DMS153 treated with DMSO at 0.1 percent for 48 hours (cell line): ENCODE data around the gene ZFAND3.
"Not testable (repeated sequence)": the region's sequence is repeated elsewhere in the genome, so short reads cannot be mapped to it uniquely, and the experiment has no call there.

Source experiments
- DNase-seq: peaks from one replicate; lab custom pipeline; 2025; ENCODE audit not compliant: unreplicated experiment; lab: John Stamatoyannopoulos, UW

Gene ZFAND3

GRCh38 chr6:38033442-38033982, 214.0 kb downstream of the ZFAND3 start:
- DNase-seq, result no peak

GRCh38 chr6:38034274-38034914, 214.9 kb downstream of the ZFAND3 start:
- no peak for DNase-seq

- DNase-seq, result no peak
These were observed 216.0 kb downstream of the ZFAND3 start for GRCh38 chr6:38035478-38035877.

- no peak for DNase-seq
These were observed 220.0 kb downstream of the ZFAND3 start for GRCh38 chr6:38039502-38039901.

- no peak for DNase-seq
These were observed 220.7 kb downstream of the ZFAND3 start for GRCh38 chr6:38040254-38040653.

- DNase-seq, result no peak
These were observed 223.8 kb downstream of the ZFAND3 start for GRCh38 chr6:38043259-38043753.

GRCh38 chr6:38045701-38046305, 226.3 kb downstream of the ZFAND3 start:
- DNase-seq, result no peak

GRCh38 chr6:38047562-38047961, 228.0 kb downstream of the ZFAND3 start:
- DNase-seq, result no peak

GRCh38 chr6:38049861-38050397, 230.4 kb downstream of the ZFAND3 start:
- not testable (repeated sequence) for DNase-seq

GRCh38 chr6:38051819-38052434, 232.4 kb downstream of the ZFAND3 start:
- no peak for DNase-seq

- DNase-seq, result no peak
These were observed 235.1 kb downstream of the ZFAND3 start for GRCh38 chr6:38054527-38055202.

GRCh38 chr6:38055203-38055589, 235.7 kb downstream of the ZFAND3 start:
- no peak for DNase-seq

GRCh38 chr6:38056361-38056760, 236.8 kb downstream of the ZFAND3 start:
- no peak for DNase-seq

GRCh38 chr6:38057994-38058393, 238.5 kb downstream of the ZFAND3 start:
- DNase-seq, result no peak

- no peak for DNase-seq
These were observed 242.5 kb downstream of the ZFAND3 start for GRCh38 chr6:38062066-38062465.

- no peak for DNase-seq
These were observed 244.4 kb downstream of the ZFAND3 start for GRCh38 chr6:38063973-38064372.

GRCh38 chr6:38064431-38064830, 244.9 kb downstream of the ZFAND3 start:
- DNase-seq, result no peak

- DNase-seq, result no peak
These were observed 246.3 kb downstream of the ZFAND3 start for GRCh38 chr6:38065734-38066305.

GRCh38 chr6:38067263-38067980, 247.9 kb downstream of the ZFAND3 start:
- peak; percentile 51 for DNase-seq
